Measurements from ENCODE around the gene CCM2.
A peak's percentile ranks its signal among the peaks of the same experiment; 100 is the strongest.

The CCM2 gene

DNA sequence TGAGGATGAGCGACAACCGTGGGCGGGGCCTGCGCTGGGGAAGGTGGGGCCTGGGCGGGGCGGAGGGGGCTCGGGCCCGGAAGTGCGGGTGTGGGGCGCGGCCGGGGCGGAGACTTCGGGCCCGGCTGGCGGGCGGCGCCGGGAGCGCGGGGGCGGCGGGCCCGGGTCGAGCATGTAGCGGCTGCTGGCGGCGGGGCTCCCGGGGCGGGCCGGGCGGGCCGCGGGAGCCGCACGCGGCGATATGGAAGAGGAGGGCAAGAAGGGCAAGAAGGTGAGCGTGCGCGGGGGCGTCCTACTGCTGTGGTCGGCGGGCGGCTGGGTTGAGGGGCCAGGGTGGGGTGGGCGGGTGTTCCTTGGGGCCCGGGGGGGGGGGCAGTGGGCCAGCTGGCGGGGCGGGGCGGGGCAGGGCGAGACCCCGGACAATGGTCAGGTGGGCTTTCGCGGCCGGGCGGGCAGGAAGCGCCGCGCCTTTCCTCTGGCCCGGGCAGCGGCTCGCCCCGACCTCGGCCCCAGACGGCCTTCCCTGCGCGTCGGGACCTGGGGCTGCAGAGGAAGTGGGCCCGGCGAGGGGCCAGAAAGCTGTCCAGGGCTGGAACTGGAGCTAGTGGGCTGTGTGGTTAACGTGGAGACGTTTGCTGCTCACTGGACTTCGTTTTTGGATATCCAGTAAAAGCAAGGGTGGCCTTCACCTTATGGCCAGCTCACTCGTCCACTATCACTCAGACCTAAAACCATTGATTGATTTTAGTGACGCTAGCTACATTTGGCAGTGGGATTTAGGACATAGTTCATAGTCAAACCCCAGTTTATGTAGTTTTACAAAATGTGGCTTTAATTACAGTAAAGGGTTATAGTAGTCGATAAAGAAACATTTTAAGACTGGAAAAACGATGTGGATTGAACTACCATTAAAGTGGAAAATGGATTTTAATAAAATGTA, at the start of gene CCM2:
CCM2 (plus strand) TSS at position 109 of the 940 bp plus-strand sequence; CDS start at position 242, 133 bp downstream.
- peak; percentile 76 for DNase-seq

DNA sequence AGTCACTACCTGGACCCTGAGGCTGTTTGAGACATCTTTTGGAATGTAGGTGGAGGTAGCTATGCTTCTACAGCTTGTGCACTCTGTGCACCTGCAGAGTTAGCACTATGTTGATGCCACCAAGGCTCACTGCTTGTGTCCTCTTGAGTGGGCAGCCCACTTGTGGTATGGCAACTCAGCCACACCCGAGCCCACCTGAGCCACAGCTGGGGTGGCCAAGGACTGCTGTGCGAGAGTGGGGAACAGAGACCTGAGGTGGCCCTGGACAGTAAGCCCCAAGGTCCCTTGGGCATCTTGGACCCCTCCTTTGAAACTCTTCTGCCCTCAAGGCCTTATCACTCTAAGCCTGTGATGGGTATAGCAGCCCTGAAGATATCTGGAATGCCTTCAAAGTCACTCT, 46.8 kb upstream of the CCM2 start:
- no peak for DNase-seq

DNA sequence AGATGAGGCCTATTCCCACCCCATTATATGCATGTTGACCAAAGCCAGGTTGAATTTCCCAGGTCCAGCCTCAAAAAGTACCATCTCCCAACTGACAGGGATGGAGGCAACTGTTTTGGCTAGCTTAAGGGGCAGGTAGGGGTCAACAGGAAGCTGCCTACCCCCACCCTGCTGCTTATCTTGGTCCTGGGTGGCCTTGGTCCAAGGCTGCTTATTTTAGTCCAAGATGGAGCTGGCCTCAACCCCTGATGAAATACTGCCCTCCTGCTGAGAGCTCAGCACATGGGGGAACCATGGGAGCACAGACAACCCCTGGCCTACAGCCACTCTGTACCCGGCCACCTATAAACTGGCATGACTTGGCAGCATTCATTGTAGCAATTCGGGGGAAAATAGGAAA, 44.3 kb upstream of the CCM2 start:
- DNase-seq: no peak

DNA sequence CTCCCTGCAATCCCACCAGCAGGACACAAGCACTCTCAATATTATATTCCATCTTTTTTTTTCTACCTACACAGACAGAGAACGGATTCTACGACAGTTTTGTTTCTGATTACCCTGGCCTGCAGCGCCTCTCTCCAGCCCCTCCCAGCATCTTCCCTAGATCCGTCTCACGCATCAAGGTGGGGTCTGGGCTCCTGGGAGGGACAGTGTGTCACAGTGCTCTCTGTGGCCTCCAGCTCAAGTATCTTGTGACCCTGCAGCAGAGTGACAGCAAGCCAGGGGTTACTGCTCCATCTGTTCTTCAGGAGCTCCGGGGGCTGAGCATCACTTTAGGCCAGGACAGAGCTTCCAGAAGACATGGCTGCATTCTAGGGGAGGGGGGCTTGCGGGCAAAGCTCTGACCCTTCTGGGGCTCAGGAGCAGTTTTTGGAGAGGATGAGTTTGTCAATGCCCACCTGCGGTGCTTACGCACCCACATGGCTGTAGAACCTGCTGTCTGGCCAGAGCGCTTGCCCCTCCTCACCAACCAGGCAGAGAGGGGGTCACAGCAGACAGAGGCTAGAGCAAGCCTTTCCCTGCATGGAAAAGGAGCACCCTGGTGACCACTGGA, 43.7 kb upstream of the CCM2 start:
- no peak for DNase-seq

DNA sequence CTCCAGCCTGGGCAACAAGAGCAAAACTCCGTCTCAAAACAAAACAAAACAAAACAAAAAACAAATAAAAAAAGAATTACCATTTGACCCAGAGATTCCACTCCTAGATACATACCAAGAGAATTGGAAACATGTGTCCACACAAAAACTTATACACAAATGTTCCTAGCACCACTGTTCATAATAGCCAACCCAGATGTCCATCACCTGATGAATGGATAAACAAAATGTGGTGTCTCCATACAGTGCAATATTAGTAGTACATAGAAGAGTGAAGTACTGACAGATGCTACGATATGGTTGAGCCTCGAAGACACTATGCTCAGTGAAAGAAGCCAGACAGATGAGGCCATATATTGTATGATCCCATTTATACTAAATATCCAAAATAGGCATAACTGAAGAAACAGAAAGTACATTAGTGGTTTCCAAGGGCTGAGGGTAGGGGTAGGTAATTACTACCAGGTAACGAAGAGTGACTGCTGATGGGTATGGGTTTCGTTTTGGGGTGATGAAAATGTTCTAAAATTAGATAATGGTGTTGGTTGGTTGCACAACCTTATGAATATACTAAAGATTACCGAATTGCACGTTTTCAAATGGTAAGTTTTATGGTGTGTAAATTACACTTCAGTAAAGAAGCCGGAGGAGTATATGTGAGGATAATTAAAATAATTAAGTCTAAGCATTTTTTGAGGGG, 41.2 kb upstream of the CCM2 start:
- DNase-seq: no peak

- DNase-seq: peak; percentile 51
Observed at GRCh38 chr7:44959433-44959951, 40.5 kb upstream of the CCM2 start.

DNA sequence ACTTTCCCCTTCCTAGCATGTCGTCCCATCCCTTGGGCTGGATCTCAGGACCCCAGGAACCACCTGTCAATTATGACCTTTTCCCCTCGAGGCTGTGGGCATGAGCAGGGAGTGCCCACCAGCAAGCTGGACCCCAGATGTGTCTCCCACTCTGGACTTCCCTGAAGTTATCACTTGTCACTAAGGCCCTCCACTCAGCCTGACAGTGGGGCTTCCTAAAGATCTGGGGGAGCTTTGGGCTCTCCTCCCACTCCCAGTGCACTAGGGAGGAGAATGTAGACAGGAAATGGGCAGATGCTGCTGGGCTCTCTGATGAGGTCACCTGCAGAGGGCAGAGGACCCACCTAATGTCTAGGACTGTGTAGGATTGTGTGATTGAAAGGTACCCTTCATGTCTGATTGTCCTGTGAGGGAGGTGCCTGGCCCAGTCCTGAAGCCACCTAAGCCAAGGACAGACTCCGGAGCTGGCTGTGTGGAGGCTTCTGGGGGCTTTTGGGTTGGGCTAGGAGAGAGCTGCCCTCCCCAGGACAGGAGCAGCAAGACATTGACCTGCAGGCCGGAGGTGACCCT, 39.9 kb upstream of the CCM2 start:
- peak; percentile 45 for DNase-seq

GRCh38 chr7:44961844-44962482, 38.0 kb upstream of the CCM2 start:
- peak; percentile 54 for DNase-seq

DNA sequence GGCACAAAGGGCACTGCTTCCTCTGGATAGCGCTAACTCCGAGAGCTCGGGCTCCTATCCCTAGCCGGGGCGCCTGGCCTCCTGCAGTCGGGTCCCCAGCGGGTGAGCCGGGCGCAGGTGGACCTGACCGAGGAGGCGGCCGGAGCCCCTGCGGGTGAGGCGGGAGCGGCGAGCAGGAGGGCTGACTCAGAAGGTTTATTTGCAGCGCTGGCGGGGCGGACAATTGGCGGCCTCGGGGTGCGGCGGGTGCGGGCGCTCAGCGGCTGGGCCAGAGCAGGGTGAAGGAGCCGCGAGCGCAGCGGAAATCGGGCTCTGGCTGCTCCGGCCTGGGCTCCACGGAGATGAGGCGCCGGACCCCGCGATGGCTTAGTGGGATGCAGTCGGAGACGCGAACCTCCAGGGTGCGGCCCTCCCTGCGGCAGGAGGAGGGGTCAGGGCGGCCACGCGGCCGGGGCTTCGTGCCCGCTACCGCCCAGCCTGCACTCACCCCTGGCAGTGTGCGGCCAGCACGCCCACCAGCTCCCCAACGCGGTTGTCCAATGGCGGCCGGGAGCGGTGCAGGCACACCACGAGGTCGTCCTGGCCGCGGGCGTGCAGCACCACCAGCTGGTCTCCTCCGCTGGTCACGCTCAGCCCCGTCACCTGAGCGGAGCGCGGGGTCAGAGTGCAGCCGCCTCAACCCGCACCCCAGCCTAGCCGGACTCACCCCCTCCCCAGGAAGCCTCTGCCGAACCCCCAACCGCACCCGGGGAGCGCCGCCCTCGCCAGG, 37.3 kb upstream of the CCM2 start:
- peak; percentile 72 for DNase-seq

DNA sequence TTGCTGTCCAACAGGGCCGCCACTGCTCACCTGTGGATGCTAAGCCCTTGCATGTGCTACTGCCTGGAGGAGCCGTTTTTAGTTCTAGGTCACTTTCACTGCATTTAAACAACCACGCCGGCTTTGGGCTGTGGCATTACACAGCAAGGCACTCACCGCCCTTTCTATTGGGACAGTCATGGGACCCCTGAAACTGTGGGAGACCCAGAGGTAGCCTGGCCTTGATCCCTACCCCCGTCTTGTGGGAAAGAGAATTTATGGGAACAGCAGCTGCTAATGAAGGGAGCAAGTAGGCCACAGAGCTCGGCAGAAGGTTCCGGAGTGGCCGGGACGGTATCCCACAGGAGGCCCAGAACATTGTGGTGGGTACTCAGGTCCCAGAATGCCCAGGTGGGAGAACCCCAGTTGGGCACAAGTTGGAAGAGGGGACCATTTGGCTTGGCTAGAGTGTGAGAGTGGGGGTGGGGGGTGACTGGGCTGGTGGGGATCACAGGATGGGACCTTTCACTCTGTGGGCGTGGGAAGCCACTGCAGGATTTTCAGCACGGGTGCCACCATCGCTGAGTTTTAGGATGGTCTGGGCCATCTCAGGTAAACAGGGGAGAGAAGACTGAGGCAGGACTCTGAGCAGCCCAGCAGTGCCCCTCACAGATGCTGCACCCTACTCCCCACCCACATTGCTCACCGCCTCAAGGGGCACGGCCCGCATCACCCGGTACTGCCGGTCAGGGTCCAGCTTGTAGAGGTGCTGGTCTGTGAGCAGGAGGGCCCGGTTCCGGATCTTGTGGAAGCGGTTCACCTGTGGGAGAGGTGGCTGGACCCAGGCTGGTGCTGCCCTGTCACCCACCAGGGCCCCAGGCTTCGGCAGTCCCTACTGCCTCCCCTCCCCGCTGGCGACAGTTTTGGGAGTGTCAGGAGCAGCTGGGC, 36.4 kb upstream of the CCM2 start:
- peak; percentile 44 for DNase-seq

DNA sequence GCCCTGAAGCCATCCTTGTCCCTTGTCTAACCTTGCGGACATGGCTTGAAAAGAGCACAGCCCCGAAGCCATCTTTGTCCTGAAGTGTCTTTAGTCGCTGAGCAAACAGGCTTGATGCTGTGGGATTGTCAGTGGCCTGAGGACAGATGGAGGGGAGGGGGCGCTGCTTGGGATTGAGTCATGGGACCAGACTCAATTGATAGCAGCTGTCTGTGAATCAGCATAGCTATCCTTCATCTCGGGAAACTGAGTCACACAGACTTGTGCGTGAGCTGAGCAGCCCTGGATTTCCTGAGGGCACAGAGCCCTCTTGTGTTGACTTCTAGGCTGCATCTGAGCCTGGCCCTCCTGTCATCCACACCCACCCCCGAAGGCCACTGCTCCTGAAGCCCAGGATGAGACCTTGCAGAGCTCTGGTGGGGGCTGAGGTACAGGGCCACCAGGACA, 35.6 kb upstream of the CCM2 start:
- peak; percentile 72 for DNase-seq

DNA sequence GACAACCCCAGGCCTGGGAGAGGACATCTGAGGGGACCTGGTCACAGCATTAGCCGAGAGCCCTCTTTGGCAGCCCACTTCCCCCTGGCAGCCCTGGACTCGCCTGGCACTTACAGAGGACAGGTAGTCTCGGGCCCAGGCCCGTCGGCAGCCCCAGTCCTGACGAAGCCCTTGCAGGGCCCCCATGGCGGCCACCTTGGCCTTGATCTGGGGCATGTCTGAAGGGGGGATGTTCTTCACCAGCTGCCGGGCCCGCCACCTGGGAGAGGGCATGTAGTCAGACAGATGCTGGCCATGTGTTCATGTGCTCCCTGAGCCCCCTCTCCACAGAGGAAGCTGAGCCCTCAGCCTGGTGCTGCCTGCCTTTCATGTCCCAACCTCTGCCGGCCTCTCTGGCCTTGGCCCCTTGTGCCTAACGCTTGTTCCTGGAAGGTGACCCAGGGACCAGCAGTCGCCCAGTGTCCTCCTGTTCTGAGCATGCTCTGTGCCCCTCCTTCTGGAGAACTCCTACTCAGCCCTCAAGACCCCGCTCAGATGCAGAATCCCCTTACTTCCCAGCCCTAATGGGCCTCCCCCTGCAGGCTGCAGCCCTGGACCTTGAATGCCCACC, 35.1 kb upstream of the CCM2 start:
- peak; percentile 48 for DNase-seq

DNA sequence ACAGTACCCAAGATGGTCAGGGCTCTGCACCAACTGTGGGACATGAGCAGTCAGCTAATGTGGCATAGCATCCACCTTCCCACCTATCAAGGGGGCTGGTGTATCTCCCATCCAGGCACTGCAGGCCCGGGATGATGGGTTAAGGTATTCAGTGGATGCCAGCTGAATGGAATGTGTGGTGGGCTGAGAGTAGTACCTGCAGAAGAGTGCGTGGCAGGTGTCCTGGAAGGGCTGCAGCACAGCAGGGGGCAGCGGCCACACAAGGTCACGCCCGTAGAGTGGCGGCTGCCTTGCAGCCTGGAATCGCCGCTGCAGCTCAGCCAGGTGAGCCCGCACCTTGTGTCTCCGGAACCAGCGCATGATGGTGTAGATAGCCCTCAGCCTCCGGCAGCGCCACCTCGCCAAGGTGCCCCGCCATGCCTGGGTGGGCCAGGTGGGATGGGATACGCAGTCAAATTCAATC, 34.5 kb upstream of the CCM2 start:
- DNase-seq: peak; percentile 45

DNA sequence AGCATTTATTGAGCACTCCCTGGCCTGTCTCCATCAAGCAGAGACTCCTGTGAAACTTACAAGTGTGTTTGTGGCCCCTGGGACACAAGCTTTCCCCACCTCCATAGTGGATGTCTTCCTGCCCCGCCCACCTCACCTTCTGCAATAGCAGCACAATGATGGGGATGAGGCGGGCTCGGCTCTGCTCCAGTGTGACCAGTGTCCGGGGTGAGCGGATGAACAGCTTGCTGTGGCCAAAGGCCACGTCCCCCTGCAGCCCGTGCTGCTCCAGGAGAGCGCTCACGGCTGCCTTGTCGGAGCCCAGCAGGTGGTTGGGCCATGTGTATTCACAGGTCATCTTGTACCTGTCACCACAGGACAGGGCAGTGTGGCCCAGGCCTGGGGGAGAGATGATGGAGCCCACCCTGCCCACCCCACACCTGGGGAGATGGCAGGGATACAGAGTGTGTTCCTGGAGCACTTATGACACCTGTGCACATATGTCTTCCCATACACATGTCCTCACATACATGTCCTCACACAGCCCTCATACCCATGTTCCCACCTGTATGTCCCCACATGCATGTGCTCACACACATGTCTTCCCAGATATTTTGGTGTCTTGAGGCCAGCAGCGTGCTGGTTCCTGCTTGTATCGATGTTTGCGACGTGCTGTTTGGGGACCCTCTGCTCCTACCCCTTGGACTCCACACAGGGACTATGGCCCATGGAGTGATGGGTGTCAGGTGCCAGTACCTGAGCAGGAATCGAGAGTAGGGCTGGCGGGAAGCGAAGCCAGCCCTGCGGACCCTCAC, 33.9 kb upstream of the CCM2 start:
- peak; percentile 45 for DNase-seq

DNA sequence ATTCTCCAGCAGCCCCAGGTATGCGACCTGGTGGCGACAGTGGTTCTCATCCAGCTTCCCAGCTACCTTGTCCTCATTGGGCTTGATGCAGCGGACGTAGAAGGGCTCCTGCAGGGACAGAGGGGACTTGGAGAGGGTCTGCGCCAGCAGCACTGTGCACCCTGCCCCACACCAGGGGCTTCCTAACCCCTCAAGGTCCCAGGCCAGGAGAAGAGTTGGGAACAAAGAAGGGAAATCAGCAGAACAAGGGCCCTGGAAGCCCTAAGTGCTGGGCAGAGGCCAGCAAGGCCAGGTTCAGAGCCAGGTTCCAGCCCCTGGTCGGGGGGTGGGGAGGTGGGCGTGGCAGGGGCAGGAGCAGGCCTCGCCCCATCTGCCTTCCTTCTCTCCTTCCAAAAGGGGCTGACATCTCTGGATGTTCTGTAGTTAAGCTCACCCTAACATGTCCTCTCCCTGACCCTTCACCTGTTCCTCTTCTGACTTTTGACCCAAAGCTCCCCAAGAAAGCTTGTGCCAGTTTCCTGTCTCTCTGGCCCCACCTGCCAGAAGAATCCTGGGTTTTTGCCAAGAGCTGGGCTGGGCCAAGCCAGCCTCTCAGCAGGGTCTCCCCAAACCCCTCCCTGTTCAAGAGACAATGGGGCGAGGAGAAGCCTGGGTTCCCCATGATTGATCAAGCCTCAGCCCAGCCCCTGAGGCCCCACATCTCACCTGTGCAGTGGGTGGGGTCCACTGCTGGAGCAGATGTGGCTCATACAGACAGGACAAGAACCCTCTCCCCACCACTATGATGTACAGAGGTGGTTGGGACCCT, 33.1 kb upstream of the CCM2 start:
- DNase-seq: peak; percentile 41

GRCh38 chr7:44967571-44968446, 32.2 kb upstream of the CCM2 start:
- DNase-seq: peak; percentile 64
